K562 (cell line): ENCODE data around the gene ALX3.

Experiments used
- CTBP1 ChIP-seq: fragments of 450-650 bp; IDR thresholded peaks from 2 replicates; pipeline ENCODE4 v1.6.1; 2016; ENCODE audit warnings: borderline replicate concordance
- E2F8 ChIP-seq: fragments of 450-650 bp; IDR thresholded peaks from 2 replicates; pipeline ENCODE4 v1.7.1; 2018; ENCODE audit warnings: mild to moderate bottlenecking, low read depth; ENCODE audit not compliant: partially characterized antibody
- ESRRA ChIP-seq: fragments of 450-650 bp; IDR thresholded peaks from 2 replicates; pipeline ENCODE4 v1.6.1; 2014; ENCODE audit warnings: low read depth, mild to moderate bottlenecking, moderate library complexity, borderline replicate concordance
- KDM4B ChIP-seq, 2 experiments: fragments of 450-650 bp in 1 of 2; sonication (generic) in 1 of 2; IDR thresholded peaks; 2 replicates each; pipeline ENCODE4 v1.6.1; 2016 to 2017; ENCODE audit warnings: borderline replicate concordance in 2 of 2, antibody characterized with exemption in 1 of 2, low read depth in 1 of 2, mild to moderate bottlenecking in 1 of 2
- MEIS2 ChIP-seq: fragments of 450-650 bp; IDR thresholded peaks from 2 replicates; pipeline ENCODE4 v1.6.1; 2014; ENCODE audit warnings: mild to moderate bottlenecking; ENCODE audit not compliant: partially characterized antibody
- ZBTB40 ChIP-seq, 2 experiments: fragments of 450-650 bp in 1 of 2; sonication (generic) in 1 of 2; formaldehyde crosslinking in 1 of 2; IDR thresholded peaks; 2 replicates each; pipeline versions ENCODE4 v1.7.1 to v1.9.0; 2016 to 2022; ENCODE audit warnings: inconsistent platforms in 1 of 2, mild to moderate bottlenecking in 1 of 2, missing genetic modification reagents in 1 of 2
- ZFP30 ChIP-seq: fragments of 250-450 bp; sonication (Bioruptor Pico); IDR thresholded peaks from 2 replicates; pipeline ENCODE4 v1.8.0; 2022; ENCODE audit warnings: moderate library complexity, mild to moderate bottlenecking, inconsistent platforms, borderline replicate concordance
- ZNF174 ChIP-seq: fragments of 250-450 bp; sonication (Bioruptor Pico); IDR thresholded peaks from 2 replicates; pipeline ENCODE4 v1.4.0; 2020; ENCODE audit warnings: mild to moderate bottlenecking
- ZNF274 ChIP-seq: IDR thresholded peaks from 2 replicates; pipeline ENCODE4 v1.6.1; 2011; ENCODE audit warnings: low read depth, mild to moderate bottlenecking, low read length, moderate library complexity, borderline replicate concordance
- TF ChIP-seq, protein P1 (sequence below), 3 experiments: fragments of 200-800 bp in 1 of 3; sonication (Bioruptor generic) in 1 of 3; sonication (generic) in 1 of 3; formaldehyde crosslinking in 1 of 3; IDR thresholded peaks; 2 replicates each; pipeline versions ENCODE4 v1.6.1 to v1.8.0; 2016 to 2022; ENCODE audit warnings: mild to moderate bottlenecking in 2 of 3, missing compliant biosample characterization in 2 of 3, missing genetic modification characterization in 2 of 3, missing genetic modification reagents in 1 of 3

DNA sequence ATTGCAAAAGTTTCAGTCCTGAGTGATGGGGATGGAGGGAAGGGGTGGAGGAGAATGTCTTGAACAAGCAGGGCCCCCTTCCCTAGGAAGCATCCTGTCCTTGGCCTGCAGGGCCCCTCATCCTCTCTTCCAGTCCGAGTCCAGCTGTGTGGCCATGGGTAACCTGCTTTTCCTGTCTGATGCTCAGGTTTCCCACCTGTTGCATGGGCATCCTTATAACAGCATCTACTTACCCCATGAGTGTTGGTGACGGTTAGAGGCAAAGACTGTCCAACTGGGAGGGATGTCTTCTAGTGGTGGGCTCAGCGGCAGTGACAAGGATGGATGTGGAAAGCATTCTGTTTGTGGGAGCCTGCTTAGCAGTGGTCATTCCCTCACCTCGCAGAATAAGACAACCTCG is 43.7 kb upstream of the ALX3 start:
- TF ChIP-seq KDM4B (IDR thresholded peaks at IDR 0.05; ENCODE audit: borderline replicate concordance in 2 of 2, low read depth in 1 of 2) = no peak
- no peak for TF ChIP-seq ZNF174 (CRISPR knock-in tag)
- no peak for TF ChIP-seq MEIS2
- TF ChIP-seq E2F8 = no peak
- no peak for TF ChIP-seq CTBP1
- TF ChIP-seq ZNF274 = no peak
- TF ChIP-seq ESRRA = no peak
- no peak for TF ChIP-seq ZFP30 (CRISPR knock-in tag)
- TF ChIP-seq ZBTB40 (IDR thresholded peaks at IDR 0.05) = no peak
- TF ChIP-seq ZBTB40 (CRISPR knock-in tag; IDR thresholded peaks at IDR 0.05) = no peak
- TF ChIP-seq, protein P1, sequence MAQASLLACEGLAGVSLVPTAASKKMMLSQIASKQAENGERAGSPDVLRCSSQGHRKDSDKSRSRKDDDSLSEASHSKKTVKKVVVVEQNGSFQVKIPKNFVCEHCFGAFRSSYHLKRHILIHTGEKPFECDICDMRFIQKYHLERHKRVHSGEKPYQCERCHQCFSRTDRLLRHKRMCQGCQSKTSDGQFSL (CRISPR knock-in tag; IDR thresholded peaks at IDR 0.05) = no peak
- TF ChIP-seq, protein P1 (tag; IDR thresholded peaks at IDR 0.05) = no peak
